Prostate gland (tissue), 2 donors: Measurements from ENCODE around the gene XRRA1.

Experiments
- POLR2A ChIP-seq: fragments of 450-650 bp; IDR thresholded peaks from one replicate; pipeline ENCODE4 v1.6.1; 2016; ENCODE audit warnings: antibody characterized with exemption, mild to moderate bottlenecking
- TF ChIP-seq, protein P1 (sequence below), 4 experiments: fragments of 200-600 bp in 2 of 4; fragments of 450-650 bp in 2 of 4; sonication (generic) in 2 of 4; IDR thresholded peaks; 1 replicate in 3 of 4; 2 replicates in 1 of 4; pipeline ENCODE4 v1.5.1; 2016 to 2019; ENCODE audit warnings: antibody characterized with exemption in 4 of 4, mild to moderate bottlenecking in 2 of 4, moderate library complexity in 2 of 4

DNA sequence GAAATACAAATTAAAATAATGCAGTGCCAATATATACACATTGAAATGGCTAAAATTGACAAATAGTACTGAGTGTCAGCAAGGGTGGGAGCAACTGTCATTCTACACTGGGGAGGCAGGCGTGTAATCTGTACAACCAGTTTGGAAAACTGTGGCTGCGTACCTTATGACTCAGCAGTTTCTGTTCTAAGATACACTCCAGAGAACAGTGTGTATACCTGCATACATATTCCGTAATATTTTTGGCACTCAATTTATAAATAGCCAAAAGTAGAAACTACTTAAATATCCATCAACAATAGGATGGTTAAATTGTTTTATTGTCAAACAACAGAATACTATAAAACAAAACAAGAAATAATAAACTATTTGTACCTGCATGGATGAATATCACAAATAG lies 142.6 kb downstream of the XRRA1 start:
- TF ChIP-seq, protein P1, sequence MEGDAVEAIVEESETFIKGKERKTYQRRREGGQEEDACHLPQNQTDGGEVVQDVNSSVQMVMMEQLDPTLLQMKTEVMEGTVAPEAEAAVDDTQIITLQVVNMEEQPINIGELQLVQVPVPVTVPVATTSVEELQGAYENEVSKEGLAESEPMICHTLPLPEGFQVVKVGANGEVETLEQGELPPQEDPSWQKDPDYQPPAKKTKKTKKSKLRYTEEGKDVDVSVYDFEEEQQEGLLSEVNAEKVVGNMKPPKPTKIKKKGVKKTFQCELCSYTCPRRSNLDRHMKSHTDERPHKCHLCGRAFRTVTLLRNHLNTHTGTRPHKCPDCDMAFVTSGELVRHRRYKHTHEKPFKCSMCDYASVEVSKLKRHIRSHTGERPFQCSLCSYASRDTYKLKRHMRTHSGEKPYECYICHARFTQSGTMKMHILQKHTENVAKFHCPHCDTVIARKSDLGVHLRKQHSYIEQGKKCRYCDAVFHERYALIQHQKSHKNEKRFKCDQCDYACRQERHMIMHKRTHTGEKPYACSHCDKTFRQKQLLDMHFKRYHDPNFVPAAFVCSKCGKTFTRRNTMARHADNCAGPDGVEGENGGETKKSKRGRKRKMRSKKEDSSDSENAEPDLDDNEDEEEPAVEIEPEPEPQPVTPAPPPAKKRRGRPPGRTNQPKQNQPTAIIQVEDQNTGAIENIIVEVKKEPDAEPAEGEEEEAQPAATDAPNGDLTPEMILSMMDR (IDR thresholded peaks at IDR 0.05), result no peak
- TF ChIP-seq POLR2A, result no peak
